Lung (tissue), 12 donors: ENCODE results near the gene EWSR1. TPM values are rescaled to one million over a fixed set of nuclear protein-coding genes. Genes with fewer than 3 reads are reported as not detected.

Source experiments
- ATAC-seq: fragments of 200-7000 bp; cut with Tn5 transposase; one replicate; pipeline ENCODE4 v1.9.1; 2020; ENCODE audit warnings: moderate number of reproducible peaks; ENCODE audit not compliant: insufficient read depth, low FRiP score
- DNase-seq, 3 donors: peaks; one replicate each; pipeline ENCODE4 v3.0.0-alpha.2; 2013 to 2017
- H3K27ac ChIP-seq, 2 donors: one replicate each; pipeline ENCODE4 v1.5.1; 2013; ENCODE audit warnings: mild to moderate bottlenecking in 2 of 2, moderate library complexity in 2 of 2, control low read depth in 1 of 2, inconsistent platforms in 1 of 2, low read depth in 1 of 2, low read length in 1 of 2
- H3K27me3 ChIP-seq, 3 donors: one replicate each; pipeline ENCODE4 v1.5.1; 2013; ENCODE audit warnings: low read length in 2 of 3; ENCODE audit not compliant: control insufficient read depth in 3 of 3, insufficient read depth in 3 of 3
- H3K36me3 ChIP-seq, 4 donors: one replicate each; pipeline ENCODE4 v1.5.1; 2013; ENCODE audit warnings: low read length in 4 of 4, mild to moderate bottlenecking in 1 of 4, moderate library complexity in 1 of 4; ENCODE audit not compliant: control insufficient read depth in 4 of 4, insufficient read depth in 4 of 4
- H3K4me1 ChIP-seq, 5 donors: one replicate each; pipeline ENCODE4 v1.5.1; 2013; ENCODE audit warnings: low read length in 5 of 5, mild to moderate bottlenecking in 2 of 5, moderate library complexity in 1 of 5; ENCODE audit not compliant: control insufficient read depth in 5 of 5, insufficient read depth in 5 of 5
- H3K4me3 ChIP-seq: one replicate; pipeline ENCODE4 v1.5.1; 2013; ENCODE audit warnings: mild to moderate bottlenecking, control low read depth, moderate library complexity
- H3K9ac ChIP-seq, 2 donors: one replicate each; pipeline ENCODE4 v1.5.1; 2013; ENCODE audit warnings: low read length in 2 of 2, control low read depth in 1 of 2; ENCODE audit not compliant: insufficient read depth in 1 of 2
- H3K9me3 ChIP-seq, 4 donors: one replicate each; pipeline ENCODE4 v1.5.1; 2013; ENCODE audit warnings: low read length in 3 of 4, mild to moderate bottlenecking in 1 of 4, moderate library complexity in 1 of 4; ENCODE audit not compliant: control insufficient read depth in 4 of 4, insufficient read depth in 3 of 4
- CTCF ChIP-seq: IDR thresholded peaks from 2 replicates; pipeline ENCODE4 v1.5.1; 2012; ENCODE audit warnings: mild to moderate bottlenecking; ENCODE audit errors: control extremely low read depth, extremely low read depth
- WGBS, 2 donors: extraction: QIAGEN DNeasy Blood & Tissue Kit; methylation state at CpG; one replicate each; pipeline ENCODE4 v1.1.7; 2013; 5-methylcytosine and 5-hydroxymethylcytosine counted together
- polyA plus RNA-seq, 2 donors: library from polyadenylated mRNA; stranded (reverse); fragments of 200-250 nt; gene quantifications; one replicate each; pipeline ENCODE4 v1.2.1, GENCODE V29; 2013
- total RNA-seq, 2 donors: library from RNA; depleted of rRNA in 1 of 2; stranded (reverse); fragments of >200 nt in 1 of 2; gene quantifications; one replicate each; pipeline ENCODE4 v1.2.1, GENCODE V29; 2014 to 2021
- donor health status: control.
- donor health status: control.
- donor health status: Bipolar disorder and iron deficiency.
- donor health status: healthy.
- donor health status: DM: yes; HTN: yes; CAD: no.

Gene EWSR1
- total and polyA plus RNA-seq, 4 donors = 115 to 215 (median 168) TPM

- H3K36me3 ChIP-seq = peaks cover 0 to 90% (median 12%) of the 10 kb centered on the region in 4 donors
- ATAC-seq = no peak
These were observed 64.9 kb downstream of the EWSR1 start for GRCh38 chr22:29332886-29333496.

GRCh38 chr22:29334148-29334547, 66.1 kb downstream of the EWSR1 start:
- peaks cover 0 to 12% (median 3%) of the 10 kb centered on the region in 5 donors for H3K4me1 ChIP-seq
- no peak for ATAC-seq
- H3K9ac ChIP-seq = no peak overlapping the region
- no peaks in the 10 kb centered on the region for H3K9me3 ChIP-seq
- H3K4me3 ChIP-seq = no peak overlapping the region
- H3K27ac ChIP-seq = no peak overlapping the region
- 97 to 98% methylated on average over 7 of the region's 7 CpGs for WGBS, 2 donors
- TF ChIP-seq CTCF = no peak
- no peaks in the 10 kb centered on the region for H3K27me3 ChIP-seq
- peaks cover 0 to 90% (median 15%) of the 10 kb centered on the region in 4 donors for H3K36me3 ChIP-seq
- DNase-seq = no peak

More at GRCh38 chr22:29332886-29333496, 64.9 kb downstream of the EWSR1 start:
- Histone ChIP-seq H3K27ac (no peak overlapping the region), H3K9me3 (no peaks in the 10 kb centered on the region), H3K4me1 (peaks cover 0 to 12% (median 3%) of the 10 kb centered on the region in 5 donors), H3K9ac (no peak overlapping the region), H3K27me3 (no peaks in the 10 kb centered on the region), H3K4me3 (no peak overlapping the region)
- TF ChIP-seq CTCF = no peak
- DNase-seq = no peak
- 88 to 94% methylated on average over 8 of the region's 8 CpGs for WGBS, 2 donors

GRCh38 chr22:29334696-29335344, 66.8 kb downstream of the EWSR1 start:
- no peak overlapping the region for H3K9ac ChIP-seq
- H3K4me1 ChIP-seq = peaks cover 0 to 12% (median 3%) of the 10 kb centered on the region in 5 donors
- ATAC-seq (no peak), DNase-seq (no peak)
- no peak overlapping the region for H3K27ac ChIP-seq
- no peak for TF ChIP-seq CTCF
- no peaks in the 10 kb centered on the region for H3K9me3 ChIP-seq
- no peaks in the 10 kb centered on the region for H3K27me3 ChIP-seq
- H3K4me3 ChIP-seq = no peak overlapping the region
- H3K36me3 ChIP-seq = peaks cover 0 to 91% (median 19%) of the 10 kb centered on the region in 4 donors
- WGBS, 2 donors = 92 to 94% methylated on average over 12 of the region's 12 CpGs
